Measurements from ENCODE around the gene CLDN24. TPM values are rescaled to one million over a fixed set of nuclear protein-coding genes. Genes with fewer than 3 reads are reported as not detected.
A peak's percentile ranks its signal among the peaks of the same experiment; 100 is the strongest.

The CLDN24 gene
- total RNA-seq, 1 experiment from 2014 or later, result not detected

DNA sequence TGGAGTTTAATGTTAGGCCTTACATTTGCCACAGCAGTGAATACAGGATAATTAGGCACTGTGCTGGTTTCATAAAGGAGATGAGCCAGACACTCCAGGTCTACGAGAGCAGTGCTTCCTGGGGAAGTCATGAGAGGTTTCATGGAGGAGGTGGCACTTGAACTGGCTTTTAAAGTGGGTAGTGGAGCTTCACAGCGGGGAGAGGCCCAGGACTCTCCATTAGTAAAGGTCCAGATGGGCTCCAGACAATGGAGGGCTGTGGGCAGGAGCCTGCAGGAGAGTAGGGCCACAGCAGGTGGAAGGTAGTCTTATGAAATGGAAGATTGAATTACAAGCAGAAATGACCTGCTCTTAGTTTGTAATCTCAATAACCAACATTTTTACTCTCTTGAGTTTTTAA lies 31.2 kb downstream of the CLDN24 start:
- no peaks in the 10 kb centered on the region for H3K9me3 ChIP-seq (ENCODE audit: control insufficient read depth in 1 of 2, insufficient read depth in 1 of 2, low read depth in 1 of 2, low read length in 2 of 2)
- H3K27me3 ChIP-seq (ENCODE audit: insufficient read depth, low read length), result no peaks in the 10 kb centered on the region
- H3K79me2 ChIP-seq (ENCODE audit: insufficient read depth, low read length), result no peaks in the 10 kb centered on the region
- H3K4me3 ChIP-seq (replicated peaks in 1 of 2; ENCODE audit: low read depth in 1 of 2, low read length in 2 of 2), result no peak overlapping the region
- TF ChIP-seq YY1 (IDR thresholded peaks at IDR 0.05; ENCODE audit: extremely low read depth, insufficient replicate concordance, low read depth, low read length) (no peak), ZNF274 (IDR thresholded peaks at IDR 0.05; ENCODE audit: low read depth, low read length) (no peak), SP1 (IDR thresholded peaks at IDR 0.05; ENCODE audit: low read depth) (no peak), CEBPB (IDR thresholded peaks at IDR 0.05; ENCODE audit: low read depth) (no peak), EZH2 (IDR thresholded peaks at IDR 0.05) (no peak), EZH2phosphoT487 (IDR thresholded peaks at IDR 0.05; ENCODE audit: borderline replicate concordance) (no peak), ZFX (IDR thresholded peaks at IDR 0.05) (no peak)
- peaks cover 4 to 28% of the 10 kb centered on the region in 2 experiments; a peak in 3 of 4 replicates for H3K36me3 ChIP-seq (ENCODE audit: control insufficient read depth in 1 of 2, insufficient read depth in 2 of 2, low read length in 2 of 2)
- CTCF ChIA-PET, result no interaction called here
- H3K9ac ChIP-seq (ENCODE audit: low read length), result no peak overlapping the region
- H3K9me2 ChIP-seq (ENCODE audit: insufficient read depth), result no peaks in the 10 kb centered on the region
- no TSS peak for BruUV-seq (replicated peaks)
- ATAC-seq (no peak), DNase-seq (ENCODE audit: low read depth, low spot score) (no peak)
- RAD21 ChIA-PET (ENCODE audit: low non-redundant PET in 1 of 2, low total read pairs in 2 of 2, uncharacterized antibody in 2 of 2, unreplicated experiment in 2 of 2), result no interaction called here
- H3K27ac ChIP-seq (ENCODE audit: low read depth, low read length), result no peak overlapping the region
- H3K4me2 ChIP-seq (ENCODE audit: low read length), result no peak overlapping the region
- H2AFZ ChIP-seq (ENCODE audit: low read depth, low read length, poor library complexity, severe bottlenecking), result no peak overlapping the region
- intact Hi-C loops (cut with micrococcal nuclease), result no loop called here
- H3K4me1 ChIP-seq (ENCODE audit: control insufficient read depth in 1 of 2, insufficient read depth in 2 of 2, low read length in 2 of 2), result peaks cover 0 to 10% of the 10 kb centered on the region in 2 experiments; a peak in 1 of 4 replicates
- H4K20me1 ChIP-seq (ENCODE audit: insufficient read depth), result no peaks in the 10 kb centered on the region
- POLR2A ChIA-PET, result no interaction called here

DNA sequence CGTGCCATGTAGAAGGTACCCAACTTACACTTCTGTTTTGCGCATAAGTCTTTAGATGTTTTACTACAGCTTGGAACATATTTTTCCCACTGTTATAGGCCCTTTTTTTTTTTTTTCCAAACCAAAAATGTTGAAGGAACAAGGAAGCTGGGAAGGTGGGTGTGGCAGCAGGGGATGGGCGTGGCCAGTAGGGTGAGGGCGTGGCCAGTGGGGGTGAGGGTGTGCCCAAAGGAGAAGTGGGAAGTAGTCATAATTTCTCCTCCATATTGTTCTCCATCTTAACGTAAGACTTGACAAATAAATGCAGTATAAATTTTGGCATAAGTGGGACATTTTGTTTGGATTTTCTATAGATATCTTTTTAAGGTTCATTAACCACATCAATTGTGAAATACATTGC lies 32.5 kb downstream of the CLDN24 start:
- POLR2A ChIA-PET, result no interaction called here
- peak; percentile 84 for ATAC-seq
- TF ChIP-seq SIN3A (IDR thresholded peaks at IDR 0.05; ENCODE audit: low read depth), result no peak
- no peak for TF ChIP-seq POLR2A (IDR thresholded peaks at IDR 0.05; ENCODE audit: borderline replicate concordance, extremely low read depth, insufficient read depth, insufficient read length)
- no peak for TF ChIP-seq SRF (IDR thresholded peaks at IDR 0.05; ENCODE audit: low read depth)
- no peak for TF ChIP-seq CBX3 (IDR thresholded peaks at IDR 0.05; ENCODE audit: low read depth)
- TF ChIP-seq RAD21 (IDR thresholded peaks at IDR 0.05; ENCODE audit: low read depth), result no peak
- no peak for TF ChIP-seq EZH2 (IDR thresholded peaks at IDR 0.05)
- TF ChIP-seq EGR1 (IDR thresholded peaks at IDR 0.05; ENCODE audit: low read depth), result no peak
- TF ChIP-seq, protein P1, sequence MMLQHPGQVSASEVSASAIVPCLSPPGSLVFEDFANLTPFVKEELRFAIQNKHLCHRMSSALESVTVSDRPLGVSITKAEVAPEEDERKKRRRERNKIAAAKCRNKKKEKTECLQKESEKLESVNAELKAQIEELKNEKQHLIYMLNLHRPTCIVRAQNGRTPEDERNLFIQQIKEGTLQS (IDR thresholded peaks at IDR 0.05), result no peak
- TF ChIP-seq CEBPB (IDR thresholded peaks at IDR 0.05; ENCODE audit: low read depth), result no peak
- no peak for TF ChIP-seq JUND (IDR thresholded peaks at IDR 0.05)
- no peak for TF ChIP-seq EZH2phosphoT487 (IDR thresholded peaks at IDR 0.05; ENCODE audit: borderline replicate concordance)
- TF ChIP-seq, protein P2, sequence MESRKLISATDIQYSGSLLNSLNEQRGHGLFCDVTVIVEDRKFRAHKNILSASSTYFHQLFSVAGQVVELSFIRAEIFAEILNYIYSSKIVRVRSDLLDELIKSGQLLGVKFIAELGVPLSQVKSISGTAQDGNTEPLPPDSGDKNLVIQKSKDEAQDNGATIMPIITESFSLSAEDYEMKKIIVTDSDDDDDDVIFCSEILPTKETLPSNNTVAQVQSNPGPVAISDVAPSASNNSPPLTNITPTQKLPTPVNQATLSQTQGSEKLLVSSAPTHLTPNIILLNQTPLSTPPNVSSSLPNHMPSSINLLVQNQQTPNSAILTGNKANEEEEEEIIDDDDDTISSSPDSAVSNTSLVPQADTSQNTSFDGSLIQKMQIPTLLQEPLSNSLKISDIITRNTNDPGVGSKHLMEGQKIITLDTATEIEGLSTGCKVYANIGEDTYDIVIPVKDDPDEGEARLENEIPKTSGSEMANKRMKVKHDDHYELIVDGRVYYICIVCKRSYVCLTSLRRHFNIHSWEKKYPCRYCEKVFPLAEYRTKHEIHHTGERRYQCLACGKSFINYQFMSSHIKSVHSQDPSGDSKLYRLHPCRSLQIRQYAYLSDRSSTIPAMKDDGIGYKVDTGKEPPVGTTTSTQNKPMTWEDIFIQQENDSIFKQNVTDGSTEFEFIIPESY (IDR thresholded peaks at IDR 0.05; ENCODE audit: extremely low read depth, insufficient replicate concordance, low read length), result no peak
- no peak for TF ChIP-seq POLR2AphosphoS5 (IDR thresholded peaks at IDR 0.05; ENCODE audit: low read depth, low read length)
- TF ChIP-seq SP1 (IDR thresholded peaks at IDR 0.05; ENCODE audit: low read depth), result no peak
- no peak for TF ChIP-seq ZFX (IDR thresholded peaks at IDR 0.05)
- TF ChIP-seq MAX (IDR thresholded peaks at IDR 0.05), result no peak

More for the DNA sequence above, 32.5 kb downstream of the CLDN24 start:
- no peaks in the 10 kb centered on the region for H4K20me1 ChIP-seq (ENCODE audit: insufficient read depth)
- no peak for DNase-seq (ENCODE audit: low read depth, low spot score)
- no peaks in the 10 kb centered on the region for H3K4me1 ChIP-seq (ENCODE audit: control insufficient read depth in 1 of 2, insufficient read depth in 2 of 2, low read length in 2 of 2)
- H3K36me3 ChIP-seq (ENCODE audit: control insufficient read depth in 1 of 2, insufficient read depth in 2 of 2, low read length in 2 of 2), result peaks cover 7 to 32% of the 10 kb centered on the region in 2 experiments; a peak in 3 of 4 replicates
- no peaks in the 10 kb centered on the region for H3K79me2 ChIP-seq (ENCODE audit: insufficient read depth, low read length)
- ChIA-PET RAD21 (ENCODE audit: low non-redundant PET in 1 of 2, low total read pairs in 2 of 2, uncharacterized antibody in 2 of 2, unreplicated experiment in 2 of 2) (no interaction called here), CTCF (no interaction called here)
- no peaks in the 10 kb centered on the region for H3K27me3 ChIP-seq (ENCODE audit: insufficient read depth, low read length)
- H2AFZ ChIP-seq (ENCODE audit: low read depth, low read length, poor library complexity, severe bottlenecking), result no peak overlapping the region
- no peaks in the 10 kb centered on the region for H3K9me3 ChIP-seq (ENCODE audit: control insufficient read depth in 1 of 2, insufficient read depth in 1 of 2, low read depth in 1 of 2, low read length in 2 of 2)
- no peak overlapping the region for H3K4me2 ChIP-seq (ENCODE audit: low read length)
- H3K27ac ChIP-seq (ENCODE audit: low read depth, low read length), result no peak overlapping the region
- intact Hi-C loops (cut with micrococcal nuclease), result no loop called here
- no peak overlapping the region for H3K9ac ChIP-seq (ENCODE audit: low read length)
- no peaks in the 10 kb centered on the region for H3K9me2 ChIP-seq (ENCODE audit: insufficient read depth)
- H3K4me3 ChIP-seq (replicated peaks in 1 of 2; ENCODE audit: low read depth in 1 of 2, low read length in 2 of 2), result no peak overlapping the region
- no TSS peak for BruUV-seq (replicated peaks)
